Immature natural killer cell (primary cell): ENCODE measurements around the gene LY6G5B. TPM values are rescaled to one million over a fixed set of nuclear protein-coding genes. Genes with fewer than 3 reads are reported as not detected.

Experiments
- DNase-seq, 3 donors: peaks; one replicate each; pipeline ENCODE4 v3.0.0; 2022; ENCODE audit warnings: mixed read lengths in 1 of 3
- H3K27ac Mint-ChIP-seq, 6 donors: one replicate each; pipeline ENCODE4 v1.8.0; 2020; ENCODE audit warnings: mixed read lengths in 6 of 6, mild to moderate bottlenecking in 5 of 6, inconsistent platforms in 4 of 6, moderate library complexity in 3 of 6
- H3K27me3 Mint-ChIP-seq, 3 donors: one replicate each; pipeline ENCODE4 v1.8.0; 2020 to 2021; ENCODE audit warnings: low read depth in 3 of 3, mild to moderate bottlenecking in 3 of 3, mixed read lengths in 3 of 3, moderate library complexity in 3 of 3, inconsistent platforms in 1 of 3
- H3K36me3 Mint-ChIP-seq, 3 donors: one replicate each; pipeline ENCODE4 v1.8.0; 2020; ENCODE audit warnings: mixed read lengths in 3 of 3, inconsistent platforms in 2 of 3, mild to moderate bottlenecking in 2 of 3
- H3K4me1 Mint-ChIP-seq, 2 donors: one replicate each; pipeline ENCODE4 v1.8.0; 2020; ENCODE audit warnings: inconsistent platforms in 2 of 2, mild to moderate bottlenecking in 2 of 2, mixed read lengths in 2 of 2, moderate library complexity in 1 of 2
- H3K4me3 Mint-ChIP-seq, 5 donors: one replicate each; pipeline ENCODE4 v1.8.0; 2020; ENCODE audit warnings: mild to moderate bottlenecking in 5 of 5, mixed read lengths in 5 of 5, inconsistent platforms in 3 of 5, moderate library complexity in 3 of 5
- H3K9me3 Mint-ChIP-seq, 6 donors: one replicate each; pipeline ENCODE4 v1.8.0; 2020; ENCODE audit warnings: mild to moderate bottlenecking in 6 of 6, mixed read lengths in 6 of 6, inconsistent platforms in 4 of 6, moderate library complexity in 3 of 6
- polyA plus RNA-seq, 3 donors: library from polyadenylated mRNA; unstranded; fragments of 300-500 nt; fragmentation: Illumina TruSeq; gene quantifications; one replicate each; pipeline ENCODE4 v1.2.3, GENCODE V29; 2021

Gene LY6G5B
- polyA plus RNA-seq, 3 donors from 2014 or later, result 0.44 to 1.8 (median 0.47) TPM

- no peak overlapping the region for H3K4me3 Mint-ChIP-seq
- H3K9me3 Mint-ChIP-seq, result no peaks in the 10 kb centered on the region
- H3K27me3 Mint-ChIP-seq, result peaks cover 2 to 7% (median 5%) of the 10 kb centered on the region in 3 donors
- H3K4me1 Mint-ChIP-seq, result no peaks in the 10 kb centered on the region
- H3K36me3 Mint-ChIP-seq, result peaks cover 7 to 47% (median 39%) of the 10 kb centered on the region in 3 donors
- H3K27ac Mint-ChIP-seq, result peak overlapping the region in 2 of 6 donors; percentile 13 to 81
- DNase-seq, result no peak
Measured at GRCh38 chr6:31632279-31632946, 37.4 kb upstream of the LY6G5B start.

- H3K27me3 Mint-ChIP-seq, result peaks cover 2 to 7% (median 3%) of the 10 kb centered on the region in 3 donors
- peaks cover 4 to 39% (median 31%) of the 10 kb centered on the region in 3 donors for H3K36me3 Mint-ChIP-seq
- no peaks in the 10 kb centered on the region for H3K9me3 Mint-ChIP-seq
- no peak for DNase-seq
- H3K4me3 Mint-ChIP-seq, result no peak overlapping the region
- H3K27ac Mint-ChIP-seq, result peak overlapping the region in 2 of 6 donors; percentile 40 to 66
- no peaks in the 10 kb centered on the region for H3K4me1 Mint-ChIP-seq
Measured at GRCh38 chr6:31633447-31633846, 36.3 kb upstream of the LY6G5B start.

GRCh38 chr6:31634131-31634530 lies 35.6 kb upstream of the LY6G5B start:
- DNase-seq, result no peak
- Mint-ChIP-seq H3K4me3 (no peak overlapping the region), H3K4me1 (no peaks in the 10 kb centered on the region), H3K9me3 (no peaks in the 10 kb centered on the region), H3K36me3 (peaks cover 4 to 36% (median 26%) of the 10 kb centered on the region in 3 donors), H3K27ac (peak overlapping the region in 2 of 6 donors; percentile 66 to 74), H3K27me3 (peaks cover 2 to 7% (median 3%) of the 10 kb centered on the region in 3 donors)

- Mint-ChIP-seq H3K9me3 (no peaks in the 10 kb centered on the region), H3K4me1 (no peaks in the 10 kb centered on the region), H3K27ac (peak overlapping the region in 2 of 6 donors; percentile 33 to 55), H3K27me3 (peaks cover 2 to 7% (median 3%) of the 10 kb centered on the region in 3 donors), H3K36me3 (peaks cover 4 to 35% (median 19%) of the 10 kb centered on the region in 3 donors), H3K4me3 (no peak overlapping the region)
- DNase-seq, result no peak
Measured at GRCh38 chr6:31634969-31635575, 34.7 kb upstream of the LY6G5B start.

- Mint-ChIP-seq H3K27ac (peak overlapping the region in 2 of 6 donors; percentile 31 to 39), H3K4me1 (no peaks in the 10 kb centered on the region), H3K9me3 (no peaks in the 10 kb centered on the region), H3K4me3 (no peak overlapping the region), H3K36me3 (peaks cover 10 to 38% (median 11%) of the 10 kb centered on the region in 3 donors), H3K27me3 (peaks cover 2 to 7% (median 6%) of the 10 kb centered on the region in 3 donors)
- no peak for DNase-seq
Measured at GRCh38 chr6:31636698-31637596, 32.8 kb upstream of the LY6G5B start.

- Mint-ChIP-seq H3K4me3 (no peak overlapping the region), H3K4me1 (no peaks in the 10 kb centered on the region)
- DNase-seq, result no peak
Measured at GRCh38 chr6:31639043-31639442, 30.7 kb upstream of the LY6G5B start.

GRCh38 chr6:31639449-31639861 lies 30.3 kb upstream of the LY6G5B start:
- H3K36me3 Mint-ChIP-seq, result peaks cover 8 to 39% (median 10%) of the 10 kb centered on the region in 3 donors
- peaks cover 2 to 6% (median 5%) of the 10 kb centered on the region in 3 donors for H3K27me3 Mint-ChIP-seq
- DNase-seq, result no peak
- H3K9me3 Mint-ChIP-seq, result no peaks in the 10 kb centered on the region
- H3K27ac Mint-ChIP-seq, result peak overlapping the region in 1 of 6 donors; percentile 64
- H3K4me3 Mint-ChIP-seq, result no peak overlapping the region
- no peaks in the 10 kb centered on the region for H3K4me1 Mint-ChIP-seq

More at GRCh38 chr6:31639043-31639442, 30.7 kb upstream of the LY6G5B start:
- Mint-ChIP-seq H3K9me3 (no peaks in the 10 kb centered on the region), H3K27ac (peak overlapping the region in 3 of 6 donors; percentile 46 to 64 (median 55)), H3K36me3 (peaks cover 9 to 39% (median 10%) of the 10 kb centered on the region in 3 donors), H3K27me3 (peaks cover 2 to 6% (median 5%) of the 10 kb centered on the region in 3 donors)

- H3K27me3 Mint-ChIP-seq, result peaks cover 0 to 6% (median under 1%) of the 10 kb centered on the region in 3 donors
- H3K9me3 Mint-ChIP-seq, result no peaks in the 10 kb centered on the region
- no peak overlapping the region for H3K4me3 Mint-ChIP-seq
- peaks cover 0 to 5% of the 10 kb centered on the region in 2 donors for H3K4me1 Mint-ChIP-seq
- peaks cover 8 to 44% (median 15%) of the 10 kb centered on the region in 3 donors for H3K36me3 Mint-ChIP-seq
- H3K27ac Mint-ChIP-seq, result no peak overlapping the region
- no peak for DNase-seq
Measured at GRCh38 chr6:31640612-31641011, 29.2 kb upstream of the LY6G5B start.

GRCh38 chr6:31641370-31641769 lies 28.4 kb upstream of the LY6G5B start:
- Mint-ChIP-seq H3K36me3 (peaks cover 7 to 44% (median 14%) of the 10 kb centered on the region in 3 donors), H3K4me1 (peaks cover 0 to 7% of the 10 kb centered on the region in 2 donors), H3K9me3 (no peaks in the 10 kb centered on the region), H3K27ac (no peak overlapping the region), H3K4me3 (no peak overlapping the region), H3K27me3 (peaks cover 0 to 5% (median 0%) of the 10 kb centered on the region in 3 donors)
- no peak for DNase-seq

- Mint-ChIP-seq H3K27me3 (peaks cover 0 to 3% (median 0%) of the 10 kb centered on the region in 3 donors), H3K27ac (no peak overlapping the region), H3K36me3 (peaks cover 11 to 51% (median 14%) of the 10 kb centered on the region in 3 donors), H3K4me3 (no peak overlapping the region), H3K9me3 (no peaks in the 10 kb centered on the region), H3K4me1 (peaks cover 0 to 7% of the 10 kb centered on the region in 2 donors)
- DNase-seq, result no peak
Measured at GRCh38 chr6:31642798-31643570, 26.8 kb upstream of the LY6G5B start.

- peaks cover 0 to 7% of the 10 kb centered on the region in 2 donors for H3K4me1 Mint-ChIP-seq
- H3K9me3 Mint-ChIP-seq, result no peaks in the 10 kb centered on the region
- no peak overlapping the region for H3K27ac Mint-ChIP-seq
- H3K36me3 Mint-ChIP-seq, result peaks cover 11 to 56% (median 14%) of the 10 kb centered on the region in 3 donors
- no peak for DNase-seq
- no peak overlapping the region for H3K4me3 Mint-ChIP-seq
- peaks cover 0 to 5% (median 0%) of the 10 kb centered on the region in 3 donors for H3K27me3 Mint-ChIP-seq
Measured at GRCh38 chr6:31643818-31644454, 25.8 kb upstream of the LY6G5B start.

- peaks cover 0 to 5% (median 0%) of the 10 kb centered on the region in 3 donors for H3K27me3 Mint-ChIP-seq
- peak overlapping the region in 3 of 6 donors; percentile 61 to 74 (median 69) for H3K27ac Mint-ChIP-seq
- no peaks in the 10 kb centered on the region for H3K9me3 Mint-ChIP-seq
Measured at GRCh38 chr6:31645325-31645724, 24.5 kb upstream of the LY6G5B start.

More at GRCh38 chr6:31645325-31645724, 24.5 kb upstream of the LY6G5B start:
- Mint-ChIP-seq H3K4me3 (no peak overlapping the region), H3K36me3 (peaks cover 11 to 57% (median 19%) of the 10 kb centered on the region in 3 donors), H3K4me1 (peaks cover 10 to 19% of the 10 kb centered on the region in 2 donors)
- DNase-seq, result no peak
